Right atrium auricular region (tissue), 2 donors: ENCODE results near the gene CRELD2. TPM values are rescaled to one million over a fixed set of nuclear protein-coding genes. Genes with fewer than 3 reads are reported as not detected.

Source experiments
- DNase-seq: peaks from one replicate; pipeline ENCODE4 v3.0.0-alpha.2; 2019; ENCODE audit warnings: low spot score
- H3K27ac ChIP-seq, 2 donors: fragments of 200-600 bp; sonication (generic); 1 replicate in 1 of 2; 2 replicates in 1 of 2; pipeline ENCODE4 v1.5.1; 2016 to 2019
- H3K27me3 ChIP-seq, 2 donors: fragments of 200-600 bp; sonication (generic); one replicate each; pipeline versions ENCODE4 v1.5.1 to v1.6.0; 2017 to 2019
- H3K36me3 ChIP-seq: fragments of 200-600 bp; sonication (generic); one replicate; pipeline ENCODE4 v1.5.1; 2016
- H3K4me1 ChIP-seq, 2 donors: fragments of 200-600 bp; sonication (generic); one replicate each; pipeline versions ENCODE4 v1.5.1 to v1.6.0; 2017 to 2019
- H3K4me3 ChIP-seq, 2 donors: fragments of 200-600 bp; sonication (generic); 1 replicate in 1 of 2; 2 replicates in 1 of 2; pipeline ENCODE4 v1.5.1; 2017 to 2019; ENCODE audit warnings: mild to moderate bottlenecking in 1 of 2, moderate library complexity in 1 of 2
- H3K9me3 ChIP-seq, 2 donors: fragments of 200-600 bp; sonication (generic); one replicate each; pipeline ENCODE4 v1.5.1; 2019
- CTCF ChIP-seq, 2 donors: fragments of 200-600 bp; sonication (generic); IDR thresholded peaks; one replicate each; pipeline ENCODE4 v1.5.1; 2019; ENCODE audit warnings: antibody characterized with exemption in 2 of 2
- total RNA-seq, 2 donors: library from RNA; depleted of rRNA; stranded (reverse); fragments of >200 nt; gene quantifications; one replicate each; pipeline ENCODE4 v1.1.0, GENCODE V29; 2016

The CRELD2 gene
- total RNA-seq, 2 donors from 2014 or later: 16.1 to 28.5 TPM

DNA sequence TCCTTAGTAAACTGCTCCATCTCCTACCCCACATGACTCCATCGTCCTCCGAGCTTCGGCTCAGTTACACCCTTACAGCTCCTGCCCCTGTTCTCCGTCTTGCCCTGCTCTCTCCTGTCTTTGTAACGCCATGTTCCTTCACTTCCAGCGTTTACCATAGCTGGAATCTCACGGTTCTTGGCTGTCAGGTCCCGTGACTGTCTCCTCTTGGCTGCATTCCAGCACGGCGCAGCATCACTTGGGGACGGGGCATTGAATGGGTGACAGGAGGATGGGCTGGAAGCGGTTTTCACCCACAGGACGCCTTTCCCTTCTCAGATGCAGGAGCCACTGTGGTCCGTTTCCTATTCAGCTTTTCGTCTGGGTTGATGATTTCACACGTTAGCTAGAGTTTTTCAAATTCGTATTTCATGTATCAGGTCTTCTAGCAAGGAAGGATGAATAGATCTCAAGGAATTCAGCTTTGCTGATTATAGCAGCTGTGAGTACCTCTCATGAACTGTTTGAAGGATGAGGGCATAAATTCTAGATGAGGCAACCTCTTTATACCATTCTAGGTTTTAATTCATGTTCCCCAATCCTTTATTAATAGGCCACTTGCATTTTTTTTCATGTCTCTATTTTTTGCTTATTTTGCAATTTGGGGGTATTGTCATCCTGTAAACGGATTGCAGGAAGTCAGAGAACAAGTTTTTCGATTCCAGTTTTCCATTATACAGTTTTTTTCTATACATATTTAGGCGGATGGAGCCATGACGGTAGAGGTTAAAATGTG is 35.7 kb upstream of the CRELD2 start:
- Histone ChIP-seq H3K27me3 (no peaks in the 10 kb centered on the region), H3K4me1 (no peaks in the 10 kb centered on the region), H3K4me3 (no peak overlapping the region), H3K27ac (no peak overlapping the region), H3K36me3 (peaks cover 30% of the 10 kb centered on the region), H3K9me3 (no peaks in the 10 kb centered on the region)
- no peak for TF ChIP-seq CTCF (IDR thresholded peaks at IDR 0.05)
- DNase-seq: no peak

DNA sequence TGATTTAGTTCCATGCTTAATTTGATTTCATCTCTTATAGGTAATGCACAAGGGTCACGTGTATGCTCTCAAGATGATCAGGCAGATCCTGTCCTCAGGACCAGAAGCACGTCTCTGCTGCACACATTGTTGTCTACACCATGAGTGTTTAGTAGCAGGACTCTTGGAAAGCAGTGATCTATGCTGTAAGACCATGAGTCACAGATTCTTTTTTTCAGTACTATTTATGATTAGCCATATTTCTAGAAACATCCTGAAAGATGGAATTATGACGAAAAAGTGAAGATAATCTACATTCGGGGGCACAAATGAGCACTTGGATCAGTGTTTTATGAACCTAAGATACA is 35.2 kb upstream of the CRELD2 start:
- Histone ChIP-seq H3K4me1 (no peaks in the 10 kb centered on the region), H3K36me3 (peaks cover 30% of the 10 kb centered on the region), H3K4me3 (no peak overlapping the region), H3K27me3 (no peaks in the 10 kb centered on the region), H3K27ac (no peak overlapping the region), H3K9me3 (no peaks in the 10 kb centered on the region)
- DNase-seq: no peak
- TF ChIP-seq CTCF (IDR thresholded peaks at IDR 0.05): no peak

DNA sequence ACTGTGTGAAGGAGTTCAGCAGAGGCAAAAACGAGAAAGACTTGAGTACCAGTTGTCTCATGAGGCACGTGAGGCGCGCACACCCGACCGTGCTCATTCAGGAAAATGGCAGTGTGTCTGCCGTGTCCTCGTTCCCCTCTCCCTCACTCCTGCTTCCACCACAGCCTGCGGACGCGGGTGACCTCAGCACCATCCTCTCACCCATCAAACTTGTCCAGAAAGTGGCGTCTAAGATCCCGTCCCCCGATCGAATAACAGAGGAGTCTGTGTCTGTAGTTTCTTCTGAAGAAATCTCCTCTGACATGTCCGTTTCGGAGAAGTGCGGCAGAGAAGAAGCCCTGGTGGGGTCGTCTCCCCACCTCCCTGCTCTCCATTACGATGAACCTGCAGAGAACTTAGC is 34.4 kb upstream of the CRELD2 start:
- no peaks in the 10 kb centered on the region for H3K27me3 ChIP-seq
- H3K36me3 ChIP-seq: peaks cover 30% of the 10 kb centered on the region
- H3K27ac ChIP-seq: no peak overlapping the region
- H3K4me1 ChIP-seq: no peaks in the 10 kb centered on the region
- no peaks in the 10 kb centered on the region for H3K9me3 ChIP-seq
- no peak for TF ChIP-seq CTCF (IDR thresholded peaks at IDR 0.05)
- H3K4me3 ChIP-seq: no peak overlapping the region
- no peak for DNase-seq

DNA sequence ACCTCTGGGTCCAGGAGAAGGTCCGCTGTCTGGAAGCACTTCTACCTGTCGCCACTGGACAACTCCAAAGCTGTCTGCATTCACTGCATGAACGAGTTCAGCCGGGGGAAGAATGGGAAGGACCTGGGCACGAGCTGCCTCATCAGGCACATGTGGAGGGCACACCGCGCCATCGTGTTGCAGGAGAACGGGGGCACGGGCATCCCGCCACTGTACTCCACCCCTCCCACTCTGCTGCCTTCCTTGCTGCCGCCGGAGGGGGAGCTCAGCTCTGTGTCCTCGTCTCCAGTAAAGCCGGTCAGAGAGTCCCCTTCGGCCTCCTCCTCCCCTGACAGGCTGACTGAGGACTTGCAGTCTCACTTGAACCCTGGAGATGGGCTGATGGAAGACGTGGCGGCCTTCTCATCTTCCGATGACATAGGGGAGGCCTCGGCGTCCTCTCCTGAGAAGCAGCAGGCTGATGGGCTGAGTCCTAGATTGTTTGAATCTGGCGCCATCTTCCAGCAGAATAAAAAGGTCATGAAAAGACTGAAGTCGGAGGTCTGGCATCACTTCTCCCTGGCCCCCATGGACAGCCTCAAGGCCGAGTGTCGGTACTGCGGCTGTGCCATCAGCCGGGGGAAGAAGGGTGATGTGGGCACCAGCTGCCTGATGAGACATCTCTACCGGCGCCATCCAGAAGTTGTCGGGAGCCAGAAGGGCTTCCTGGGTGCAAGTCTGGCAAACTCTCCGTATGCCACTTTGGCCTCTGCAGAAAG is 33.8 kb upstream of the CRELD2 start:
- TF ChIP-seq CTCF (IDR thresholded peaks at IDR 0.05): no peak
- DNase-seq: no peak
- no peak overlapping the region for H3K4me3 ChIP-seq
- no peaks in the 10 kb centered on the region for H3K4me1 ChIP-seq
- H3K27ac ChIP-seq: no peak overlapping the region
- no peaks in the 10 kb centered on the region for H3K9me3 ChIP-seq
- H3K36me3 ChIP-seq: peaks cover 30% of the 10 kb centered on the region
- H3K27me3 ChIP-seq: no peaks in the 10 kb centered on the region

DNA sequence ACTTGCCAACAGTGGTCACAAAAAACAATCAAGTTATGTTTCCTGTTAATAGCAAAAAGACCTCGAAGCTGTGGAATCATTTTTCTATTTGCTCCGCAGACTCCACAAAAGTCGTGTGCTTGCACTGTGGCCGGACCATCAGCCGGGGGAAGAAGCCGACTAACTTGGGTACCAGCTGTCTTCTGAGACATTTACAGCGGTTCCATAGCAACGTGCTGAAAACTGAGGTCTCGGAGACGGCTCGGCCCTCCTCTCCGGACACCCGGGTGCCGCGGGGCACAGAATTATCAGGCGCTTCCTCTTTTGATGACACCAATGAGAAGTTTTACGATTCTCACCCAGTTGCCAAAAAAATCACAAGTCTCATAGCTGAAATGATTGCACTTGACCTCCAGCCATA is 33.2 kb upstream of the CRELD2 start:
- DNase-seq: no peak
- Histone ChIP-seq H3K36me3 (peaks cover 30% of the 10 kb centered on the region), H3K27ac (no peak overlapping the region), H3K27me3 (no peaks in the 10 kb centered on the region), H3K9me3 (no peaks in the 10 kb centered on the region), H3K4me1 (no peaks in the 10 kb centered on the region), H3K4me3 (no peak overlapping the region)
- no peak for TF ChIP-seq CTCF (IDR thresholded peaks at IDR 0.05)
